ENCODE measurements around the gene S100A9.
"Not testable (repeated sequence)": the region's sequence is repeated elsewhere in the genome, so short reads cannot be mapped to it uniquely, and the experiment has no call there.

Gene S100A9

DNA sequence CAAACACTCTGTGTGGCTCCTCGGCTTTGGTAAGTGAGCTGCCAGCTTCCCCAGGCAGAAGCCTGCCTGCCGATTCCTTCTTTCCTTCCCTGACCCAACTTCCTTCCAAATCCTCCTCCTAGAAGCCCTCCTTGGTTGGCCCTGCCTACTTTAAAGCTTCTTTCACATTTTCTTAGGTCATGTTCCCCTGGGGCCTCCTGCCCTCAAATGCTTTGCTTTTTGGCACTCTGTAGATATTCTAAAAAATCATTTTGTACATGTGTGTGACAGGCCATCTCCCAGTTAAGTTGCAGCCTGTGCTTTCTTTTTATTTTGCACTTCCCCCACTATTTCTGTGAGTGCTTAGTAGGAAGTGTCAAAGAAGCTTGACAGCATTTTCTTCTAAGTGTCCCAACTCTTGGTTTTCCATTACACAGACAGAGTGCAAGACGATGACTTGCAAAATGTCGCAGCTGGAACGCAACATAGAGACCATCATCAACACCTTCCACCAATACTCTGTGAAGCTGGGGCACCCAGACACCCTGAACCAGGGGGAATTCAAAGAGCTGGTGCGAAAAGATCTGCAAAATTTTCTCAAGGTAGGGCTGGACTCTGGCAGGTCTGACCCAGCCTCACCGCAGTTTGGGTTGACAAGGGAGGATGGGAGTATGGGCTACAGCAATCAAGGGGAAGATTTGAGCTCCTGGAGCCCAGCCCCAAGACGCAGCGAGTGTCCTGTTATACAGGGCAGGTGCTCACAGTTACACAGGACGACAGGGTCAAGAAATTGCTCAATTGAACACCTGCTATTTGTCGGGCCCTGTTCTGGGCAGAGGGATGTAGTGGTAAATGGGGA, at the start of gene S100A9:
Gene S100A9, plus strand, starts transcription at position 2 of the 838 bp plus-strand sequence. Its CDS starts 430 bp downstream, at position 432.
- no peak for DNase-seq

DNA sequence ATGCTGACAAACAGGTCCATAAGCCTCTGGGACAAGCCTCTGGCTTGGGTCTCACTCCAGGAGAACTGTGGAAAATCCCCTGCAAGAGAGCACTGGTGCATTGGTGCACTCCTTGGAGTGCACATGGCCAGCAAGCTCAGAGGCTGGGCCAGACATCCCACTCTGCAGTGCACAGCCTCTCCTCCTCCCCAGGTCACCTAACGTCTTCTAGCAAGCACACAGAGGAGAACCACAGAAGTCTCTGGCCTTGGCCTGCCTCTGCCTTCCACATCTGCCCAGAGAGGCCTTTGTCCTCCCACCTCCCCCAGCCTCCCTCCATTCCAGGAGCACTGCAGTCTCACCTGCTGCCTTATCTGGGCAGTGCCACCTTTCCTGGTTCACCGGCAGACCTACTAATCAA, 49.1 kb upstream of the S100A9 start:
- no peak for DNase-seq

DNA sequence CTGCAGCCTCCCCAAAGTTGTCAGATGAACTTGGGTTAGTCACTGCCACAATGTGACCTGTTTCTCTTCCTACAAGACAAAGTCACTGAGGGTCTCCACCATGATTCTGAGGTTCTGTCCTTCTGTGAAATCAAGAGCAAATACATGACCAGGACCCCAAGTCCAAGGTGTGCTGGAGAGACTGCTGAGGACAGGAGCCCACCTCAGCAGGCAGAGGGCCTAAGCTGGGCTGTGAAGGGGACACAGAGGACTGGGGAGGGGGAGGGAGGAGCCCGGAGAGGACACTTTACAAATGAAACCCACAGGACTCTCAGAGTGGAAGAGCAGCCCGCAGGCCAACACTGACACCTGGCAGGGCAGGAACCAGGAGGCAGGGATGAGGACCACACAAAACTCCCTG, 48.2 kb upstream of the S100A9 start:
- DNase-seq, result no peak

DNA sequence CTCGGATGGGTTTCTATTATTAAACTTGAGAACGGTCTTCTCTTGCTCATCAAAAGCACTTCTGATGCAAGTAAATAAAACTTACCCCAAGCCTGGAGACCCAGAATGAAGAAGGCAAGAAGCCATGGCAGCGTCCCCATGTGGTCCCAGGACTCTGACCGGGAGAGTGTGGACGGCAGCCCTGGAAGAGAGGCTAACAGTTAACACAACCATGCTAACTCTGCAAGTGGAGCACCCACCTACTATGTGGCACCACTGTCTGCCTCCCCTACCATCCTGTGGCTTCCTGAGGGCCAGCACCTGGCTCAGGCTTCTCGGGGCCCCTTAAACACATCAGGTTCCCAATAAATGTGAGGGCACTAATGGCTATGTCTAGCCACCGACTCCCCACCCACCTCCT, 47.1 kb upstream of the S100A9 start:
- no peak for DNase-seq

DNA sequence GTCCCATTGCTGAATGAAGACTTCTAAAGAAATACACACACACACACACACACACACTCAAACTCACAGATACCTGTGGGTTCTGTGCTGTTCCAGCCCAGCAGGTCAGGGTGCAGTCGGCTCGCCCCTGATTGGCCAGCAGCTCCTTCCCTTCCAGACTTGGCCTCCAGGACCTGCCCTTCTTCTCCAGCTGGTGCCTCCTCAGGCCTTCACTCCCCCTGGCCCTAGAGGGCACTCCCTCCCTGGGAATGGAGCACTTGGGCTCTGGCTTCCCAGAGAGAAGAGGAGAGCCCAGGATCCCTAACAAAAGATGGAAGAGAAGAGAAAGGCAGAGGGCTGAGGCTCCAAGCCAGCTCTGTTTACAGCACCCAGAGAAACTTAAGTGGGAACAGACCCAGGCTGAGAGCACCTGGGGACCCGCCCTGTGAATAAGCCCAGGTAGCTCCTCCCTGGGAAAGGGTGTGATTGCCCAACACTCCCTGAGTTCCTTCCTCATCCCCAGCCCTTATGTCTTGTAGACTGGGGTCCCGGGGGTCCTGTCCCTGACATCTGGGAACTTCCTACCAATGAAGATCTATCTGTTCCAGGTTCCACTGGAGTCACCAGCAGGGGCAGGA, 45.0 kb upstream of the S100A9 start, which contains the start of gene PGLYRP3:
Gene PGLYRP3, minus strand, starts transcription at position 383 of the 617 bp plus-strand sequence. CDS start 2,287 bp downstream, outside the sequence.
- no peak for DNase-seq

DNA sequence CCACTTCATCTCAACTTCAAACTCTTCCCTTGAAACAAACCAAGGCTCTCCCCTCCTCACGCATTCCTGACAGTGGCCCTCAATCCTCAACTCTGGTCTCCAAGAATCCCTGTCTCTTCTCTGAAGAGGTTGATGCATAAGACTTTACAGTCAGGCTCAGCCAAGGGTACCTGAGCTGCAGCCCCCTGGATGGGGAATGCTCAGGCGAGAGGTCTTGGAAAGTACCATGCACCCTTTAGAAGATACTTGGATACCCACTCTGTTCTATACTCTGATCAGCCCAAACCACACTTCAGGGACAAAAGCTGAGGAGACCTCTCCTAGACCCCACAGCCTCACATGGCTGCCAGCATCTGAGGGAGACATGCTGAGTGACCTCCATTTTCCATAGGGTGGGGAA, 44.4 kb upstream of the S100A9 start:
- DNase-seq, result no peak

DNA sequence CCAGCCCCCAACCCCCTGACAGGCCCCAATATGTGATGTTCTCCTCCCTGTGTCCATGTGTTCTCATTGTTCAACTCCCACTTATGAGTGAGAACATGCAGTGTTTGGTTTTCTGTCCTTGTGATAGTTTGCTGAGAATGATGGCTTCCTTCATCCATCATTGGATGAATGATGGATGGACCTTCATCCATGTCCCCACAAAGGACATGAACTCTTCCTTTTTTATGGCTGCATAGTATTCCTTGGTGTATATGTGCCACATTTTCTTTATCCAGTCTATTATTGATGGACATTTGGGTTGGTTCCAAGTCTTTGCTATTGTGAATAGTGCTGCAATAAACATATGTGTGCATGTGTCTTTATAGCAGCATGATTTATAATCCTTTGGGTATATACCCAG, 43.3 kb upstream of the S100A9 start:
- DNase-seq, result not testable (repeated sequence)

DNA sequence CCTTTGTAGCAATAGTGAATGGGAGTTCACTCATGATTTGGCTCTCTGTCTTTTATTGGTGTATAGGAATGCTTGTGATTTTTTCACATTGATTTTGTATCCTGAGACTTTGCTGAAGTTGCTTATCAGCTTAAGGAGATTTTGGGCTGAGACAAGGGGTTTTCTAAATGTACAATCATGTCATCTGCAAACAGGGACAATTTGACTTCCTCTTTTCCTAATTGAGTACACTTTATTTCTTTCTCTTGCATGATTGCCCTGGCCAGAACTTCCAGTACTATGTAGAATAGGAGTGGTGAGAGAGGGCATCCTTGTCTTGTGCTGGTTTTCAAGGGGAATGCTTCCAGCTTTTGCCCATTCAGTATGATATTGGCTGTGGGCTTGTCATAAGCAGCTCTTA, 41.6 kb upstream of the S100A9 start:
- DNase-seq, result not testable (repeated sequence)

DNA sequence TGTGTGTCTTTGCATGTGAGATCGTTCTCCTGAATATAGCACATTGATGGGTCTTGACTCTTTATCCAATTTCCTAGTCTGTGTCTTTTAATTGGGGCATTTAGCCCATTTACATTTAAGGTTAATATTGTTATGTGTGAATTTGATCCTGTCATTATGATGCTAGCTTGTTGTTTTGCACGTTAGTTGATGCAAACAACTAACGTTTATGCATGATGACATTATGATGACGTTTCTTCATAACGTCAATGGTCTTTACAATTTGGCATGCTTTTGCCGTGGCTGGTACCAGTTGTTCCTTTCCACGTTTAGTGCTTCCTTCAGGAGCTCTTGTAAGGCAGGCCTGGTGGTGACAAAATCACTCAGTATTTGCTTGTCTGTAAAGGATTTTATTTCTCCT, 39.5 kb upstream of the S100A9 start:
- DNase-seq, result not testable (repeated sequence)

DNA sequence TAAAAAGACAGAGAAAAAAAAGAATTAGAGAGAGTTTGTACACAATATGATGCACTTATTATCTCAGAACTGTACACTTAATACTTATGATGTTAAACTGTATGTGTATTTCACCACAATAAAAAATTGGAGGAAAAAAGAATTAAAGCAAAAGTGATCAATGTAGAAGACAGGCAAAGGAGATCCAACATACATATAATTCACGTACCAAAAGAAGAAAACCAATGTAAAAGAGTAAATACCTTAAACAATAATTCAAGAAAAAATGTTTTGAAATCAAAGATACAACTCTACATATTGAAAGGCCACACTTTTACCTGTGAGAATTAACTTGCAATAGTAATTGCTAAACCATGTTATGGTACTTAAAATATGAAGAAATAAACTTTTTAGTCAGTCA, 35.1 kb upstream of the S100A9 start:
- no peak for DNase-seq

DNA sequence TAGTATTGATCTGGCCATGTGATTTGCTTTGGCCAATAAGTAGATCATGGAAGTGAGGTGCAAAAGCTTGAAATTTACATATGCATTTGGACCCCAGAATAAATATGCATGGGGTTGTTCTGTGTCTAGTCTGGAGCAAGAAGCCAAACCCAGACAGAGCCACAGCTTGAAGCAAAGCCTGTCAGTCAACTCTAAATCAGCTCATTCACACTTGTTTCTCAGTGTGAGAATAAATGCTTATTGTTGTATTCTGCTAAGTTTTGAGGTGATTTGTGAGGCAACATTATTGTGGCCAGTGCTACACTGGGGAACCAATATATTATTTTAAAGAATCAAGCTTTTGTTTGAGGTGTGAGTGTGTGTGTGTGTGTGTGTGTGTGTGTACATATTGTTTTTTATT, 32.7 kb upstream of the S100A9 start:
- no peak for DNase-seq

DNA sequence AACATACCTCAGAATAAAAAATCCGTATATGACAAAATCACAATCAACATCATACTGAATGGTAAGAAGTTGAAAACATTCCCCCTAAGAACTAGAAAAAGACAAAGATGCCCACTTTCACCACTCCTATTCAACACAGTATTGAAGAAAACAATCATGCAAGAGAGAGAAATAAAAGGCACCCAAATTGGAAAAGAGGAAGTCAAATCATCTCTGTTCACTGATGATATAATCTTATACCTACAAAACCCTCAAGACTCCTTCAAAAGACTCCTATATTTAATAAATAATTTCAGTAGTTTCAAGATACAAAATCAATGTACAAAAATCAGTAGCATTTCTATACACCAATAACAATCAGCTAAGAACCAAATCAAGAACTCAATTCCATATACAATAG, 23.8 kb upstream of the S100A9 start:
- DNase-seq, result no peak

DNA sequence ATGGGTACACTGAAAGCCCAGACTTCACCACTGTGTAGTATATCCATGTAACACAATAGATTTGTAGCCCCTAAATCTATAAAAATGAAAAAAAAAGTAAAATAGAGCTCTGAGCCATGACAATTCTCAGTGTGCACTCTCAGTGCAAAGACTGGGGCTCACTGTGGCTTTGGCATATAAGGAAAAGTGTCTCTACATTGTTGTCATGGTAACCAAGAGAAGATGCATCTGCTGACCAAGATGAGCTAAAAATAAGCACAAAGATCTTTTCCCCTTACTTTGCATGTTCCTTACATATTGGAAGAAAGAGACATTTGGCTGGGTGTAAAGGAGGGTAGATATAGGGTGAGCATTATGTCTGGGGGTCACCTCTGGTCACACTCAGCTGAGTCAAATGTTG, 21.0 kb upstream of the S100A9 start:
- no peak for DNase-seq

DNA sequence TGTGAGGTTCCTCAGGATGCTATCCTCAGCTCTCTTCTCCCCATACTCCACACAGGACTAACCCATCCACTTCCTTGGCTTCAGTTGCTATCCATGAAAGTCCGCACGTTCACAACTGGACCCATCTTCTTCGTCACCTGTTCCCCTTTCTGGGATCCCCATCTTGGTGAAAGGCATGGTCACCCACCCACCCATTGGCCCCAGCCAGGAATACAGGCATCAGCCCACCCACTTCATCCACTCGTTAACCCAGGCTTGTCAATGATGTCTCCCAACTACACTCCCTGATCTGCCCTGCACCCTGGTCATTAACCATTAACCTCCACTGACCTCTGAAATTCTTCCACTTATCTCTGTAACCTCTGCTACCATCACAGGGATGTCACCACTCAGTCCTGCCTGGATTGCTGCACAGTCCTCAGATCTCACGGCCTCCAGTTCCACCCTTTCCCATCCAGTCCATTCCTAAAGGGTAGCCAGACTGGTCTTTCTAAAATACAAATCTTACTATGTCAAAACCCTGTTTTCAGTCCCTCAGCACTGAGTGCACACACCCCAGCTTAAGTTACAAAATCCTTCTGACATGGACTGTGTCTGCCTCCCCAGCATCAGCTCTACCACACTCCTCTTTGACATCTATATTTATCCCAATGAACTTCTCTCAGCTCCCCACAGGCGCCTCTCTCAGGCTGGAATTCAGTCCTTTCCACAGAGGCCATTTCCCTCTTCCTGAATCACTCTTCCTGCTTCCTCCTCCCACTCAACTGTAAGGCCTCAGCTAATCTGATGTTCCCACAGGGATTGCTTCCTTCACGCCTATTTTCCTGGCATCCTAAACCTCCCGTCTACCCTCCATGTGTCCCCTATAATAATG, 19.4 kb upstream of the S100A9 start:
- no peak for DNase-seq

DNA sequence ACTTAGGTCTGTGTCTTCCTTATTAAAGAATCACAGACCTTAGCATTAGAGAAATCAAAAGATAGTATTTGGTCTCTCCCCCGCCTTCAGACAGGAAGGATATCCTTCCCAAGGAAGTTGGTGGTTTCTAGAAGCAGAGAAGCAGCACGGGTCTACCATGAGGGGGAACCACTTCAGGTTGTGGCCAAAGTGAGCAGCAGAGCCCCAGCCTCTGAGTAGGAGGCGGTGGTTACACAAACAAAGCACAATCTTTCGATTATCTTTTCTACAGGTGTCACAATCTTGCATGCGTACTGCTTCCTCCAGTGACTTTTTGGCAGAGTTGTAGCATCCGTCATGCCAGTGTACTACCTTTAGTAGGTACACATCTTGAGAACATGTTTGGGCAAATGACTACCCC, 17.9 kb upstream of the S100A9 start:
- no peak for DNase-seq

DNA sequence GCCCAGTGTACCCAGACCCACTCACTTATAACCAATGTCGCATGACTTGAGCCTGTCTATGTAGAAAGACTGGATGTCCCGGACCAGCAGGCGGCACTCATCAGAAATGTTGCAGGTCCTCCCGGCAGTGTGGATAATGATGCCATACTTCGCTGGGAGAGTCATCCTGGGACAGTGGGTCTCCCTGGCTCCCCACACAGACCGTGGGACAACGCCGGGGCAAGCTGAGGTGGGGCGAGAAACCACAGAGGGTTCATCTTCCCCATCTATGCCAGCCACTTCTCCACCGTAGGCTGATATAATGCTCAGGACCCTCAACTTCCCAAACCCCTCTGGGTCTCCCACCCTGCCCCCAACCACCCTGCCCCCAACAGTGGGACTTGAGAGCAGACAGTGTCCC, 17.3 kb upstream of the S100A9 start:
- DNase-seq, result no peak

DNA sequence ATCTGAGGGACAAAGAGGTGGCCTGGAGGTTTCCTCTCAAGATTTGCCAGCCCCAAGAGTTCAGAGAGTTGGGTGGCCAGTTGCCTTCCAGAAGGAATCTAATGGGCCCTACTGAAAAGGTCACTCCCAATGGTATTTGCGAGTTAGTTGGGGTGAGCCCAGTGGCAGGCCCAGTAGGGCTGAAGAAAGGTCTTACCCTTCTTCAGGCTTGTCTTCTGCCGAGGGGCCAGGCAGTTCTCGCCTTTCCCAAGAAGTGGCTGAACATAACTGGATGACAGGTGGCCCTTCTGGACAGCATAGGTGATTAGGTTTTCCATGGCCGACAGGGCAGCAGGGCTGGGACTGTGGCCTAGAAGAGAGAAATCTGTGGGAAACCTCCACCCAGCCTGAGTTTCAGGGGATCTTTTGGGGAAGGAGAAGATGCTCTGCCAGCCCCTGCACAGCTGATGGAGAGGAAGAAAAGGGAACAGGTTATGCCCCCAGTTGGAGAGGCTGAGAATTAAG, 16.2 kb upstream of the S100A9 start:
- no peak for DNase-seq

DNA sequence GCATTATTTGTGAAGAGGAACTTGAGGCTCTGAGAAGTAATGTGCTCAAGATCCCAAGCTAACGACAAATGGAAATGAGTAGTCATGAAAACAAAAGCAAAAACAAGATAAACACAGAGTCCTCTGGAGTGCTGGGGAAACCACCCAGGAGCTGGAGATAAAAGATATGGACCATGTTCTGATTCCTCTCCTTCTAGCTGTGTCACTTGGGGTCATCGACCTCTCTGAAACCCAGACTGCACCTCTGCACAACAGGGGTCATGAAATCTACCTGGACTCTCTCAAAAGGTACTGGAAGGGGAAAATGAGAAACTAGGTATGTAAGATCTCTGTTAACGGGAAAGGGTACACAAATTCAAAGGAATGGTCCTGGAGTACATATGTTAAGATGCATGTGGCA, 15.5 kb upstream of the S100A9 start:
- DNase-seq, result no peak

DNA sequence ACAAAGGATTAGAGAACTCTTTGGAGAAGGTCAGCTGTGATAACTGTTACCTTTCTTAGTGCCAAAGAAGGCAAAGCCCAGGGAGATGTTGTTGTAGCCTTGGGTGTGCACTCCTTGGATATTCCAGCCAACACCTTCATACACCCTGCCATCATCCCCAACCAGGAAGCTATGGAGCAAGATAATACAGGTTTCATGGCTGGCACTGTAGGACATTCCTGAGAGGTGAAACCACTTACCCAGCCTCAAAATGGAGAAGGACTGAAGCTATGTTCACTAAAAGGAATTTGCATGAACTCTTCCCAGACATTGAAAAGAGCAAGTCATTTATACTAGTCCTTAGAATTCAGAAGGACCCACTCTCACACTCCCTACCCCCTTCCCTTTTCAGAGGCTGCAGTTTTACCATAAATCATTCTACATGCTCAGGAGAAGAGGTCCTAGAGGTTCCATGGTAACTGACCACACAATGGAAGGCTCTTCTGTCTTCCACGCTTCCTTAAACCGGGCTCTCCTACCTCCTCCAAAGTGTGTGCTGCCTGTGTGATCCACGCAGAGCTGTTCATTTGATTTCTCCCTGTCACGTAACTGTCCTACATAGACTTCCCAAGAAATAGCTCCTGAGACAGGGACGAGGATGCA, 14.5 kb upstream of the S100A9 start:
- no peak for DNase-seq

DNA sequence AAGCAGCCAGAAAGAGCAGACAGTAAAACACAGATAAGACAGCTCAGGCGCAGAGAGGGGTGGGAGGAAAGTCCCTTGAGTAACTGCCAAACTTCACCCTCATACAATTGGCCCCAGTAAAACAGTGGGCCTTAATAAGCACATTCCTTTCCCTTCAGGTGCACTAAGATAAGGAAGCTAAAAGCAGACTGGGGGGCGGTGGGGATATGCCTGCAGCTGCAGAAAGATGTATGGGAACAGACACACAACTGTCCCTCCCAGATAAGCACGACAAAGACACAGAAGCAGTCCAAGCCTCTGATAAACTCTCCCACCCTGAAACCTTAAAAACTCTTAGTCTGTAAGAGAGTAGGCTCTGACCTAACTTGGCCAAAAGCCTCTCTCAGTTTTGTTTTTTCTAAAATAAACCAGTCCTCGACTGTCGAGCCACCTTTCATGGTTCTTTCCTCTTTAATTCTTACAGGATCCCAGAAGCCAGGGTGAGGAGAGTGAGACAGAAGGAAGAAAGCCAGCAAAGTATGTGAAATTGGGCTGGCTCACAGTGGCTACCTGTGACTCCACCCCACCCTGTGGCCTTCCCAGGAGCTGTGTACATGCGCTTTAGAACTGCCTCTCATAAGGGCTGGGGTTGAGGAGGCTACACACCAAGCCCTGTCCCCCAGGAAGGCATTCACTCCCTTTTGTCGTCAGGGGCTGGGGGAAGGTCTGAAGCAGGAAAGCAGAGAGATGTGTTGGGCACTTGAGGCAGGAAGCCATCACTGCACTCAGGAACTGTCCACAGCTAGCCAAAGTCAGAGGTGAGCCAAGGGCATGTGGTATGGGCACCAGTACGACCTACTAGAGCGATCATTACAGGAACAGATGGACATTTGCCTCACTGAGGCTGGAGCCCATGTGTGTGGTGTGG, 13.6 kb upstream of the S100A9 start:
- no peak for DNase-seq

DNA sequence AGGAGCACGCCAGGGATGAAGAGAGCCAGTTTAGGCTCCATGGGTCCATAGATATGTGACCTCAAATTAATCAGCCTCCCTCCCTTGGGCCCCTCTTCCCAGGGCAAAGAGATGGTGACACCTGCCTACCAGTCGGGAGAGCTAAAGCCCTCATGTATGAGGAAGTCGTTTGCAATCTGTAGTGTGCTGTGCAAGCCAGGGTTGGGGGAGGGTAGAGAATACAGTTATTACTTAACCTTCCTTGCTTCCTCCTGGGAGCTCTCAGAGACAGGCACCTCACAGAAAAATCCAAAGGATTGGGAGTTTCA, 13.0 kb upstream of the S100A9 start:
- no peak for DNase-seq

Data from stimulated activated CD8-positive, alpha-beta memory T cell treated with anti-CD3 and anti-CD28 coated beads, Interleukin-4, amount 100 ng/mL, for 48 hours (primary cell).